WI38 (cell line): ENCODE measurements around the gene NMBR.
"Not testable (repeated sequence)": the region's sequence is repeated elsewhere in the genome, so short reads cannot be mapped to it uniquely, and the experiment has no call there.

Source experiments
- H3K4me3 ChIP-seq: 2 replicates; pipeline ENCODE4 v1.5.1; 2011; ENCODE audit warnings: low read depth, mild to moderate bottlenecking, control low read depth, low read length
- CTCF ChIP-seq: IDR thresholded peaks from 2 replicates; pipeline ENCODE4 v1.5.1; 2012; ENCODE audit warnings: low read depth, mild to moderate bottlenecking, control low read depth, low read length

Gene NMBR

DNA sequence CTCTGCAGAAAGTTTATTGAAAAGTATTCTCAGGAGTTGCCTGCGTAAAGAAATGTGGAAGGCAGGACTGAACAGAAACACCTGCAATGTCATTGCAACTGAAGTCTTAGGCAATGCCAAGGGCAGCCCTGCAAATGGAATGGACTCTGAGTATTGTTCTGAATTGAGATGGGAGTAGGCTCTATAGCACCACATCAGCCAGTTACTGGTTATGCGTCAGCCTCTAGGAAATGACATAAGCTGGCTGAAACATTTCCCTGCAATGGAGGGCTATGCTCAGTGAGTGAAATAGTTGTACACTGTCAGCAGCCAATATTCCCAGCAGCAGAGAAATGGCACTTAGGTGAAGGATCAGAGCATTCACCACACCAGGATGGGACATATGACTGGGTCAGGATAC is 28.0 kb downstream of the NMBR start:
- no peak overlapping the region for H3K4me3 ChIP-seq
- TF ChIP-seq CTCF, result no peak

DNA sequence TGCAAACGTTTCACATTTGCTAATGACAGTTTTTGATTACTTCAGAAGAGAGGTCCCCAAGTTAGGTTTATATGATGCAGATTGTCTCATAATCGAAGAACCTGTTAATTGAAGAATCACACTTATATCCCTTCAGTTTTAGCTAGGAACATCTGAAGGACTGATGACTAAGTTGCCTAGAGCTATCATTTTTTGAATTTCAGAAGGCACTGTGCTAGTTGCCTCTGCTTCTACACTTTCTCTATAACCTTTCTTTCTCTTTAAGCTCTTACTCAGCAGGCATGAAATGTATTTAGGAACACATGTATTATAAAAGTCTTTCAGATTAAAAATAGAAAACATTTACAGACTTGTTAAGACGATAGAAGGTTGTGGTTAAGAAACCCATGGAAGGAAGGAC is 28.6 kb downstream of the NMBR start:
- TF ChIP-seq CTCF, result no peak
- no peak overlapping the region for H3K4me3 ChIP-seq

GRCh38 chr6:142117366-142117765 is 29.6 kb downstream of the NMBR start:
- TF ChIP-seq CTCF, result no peak
- H3K4me3 ChIP-seq, result no peak overlapping the region

GRCh38 chr6:142112451-142113061 is 34.4 kb downstream of the NMBR start:
- peak; percentile 55 for TF ChIP-seq CTCF

DNA sequence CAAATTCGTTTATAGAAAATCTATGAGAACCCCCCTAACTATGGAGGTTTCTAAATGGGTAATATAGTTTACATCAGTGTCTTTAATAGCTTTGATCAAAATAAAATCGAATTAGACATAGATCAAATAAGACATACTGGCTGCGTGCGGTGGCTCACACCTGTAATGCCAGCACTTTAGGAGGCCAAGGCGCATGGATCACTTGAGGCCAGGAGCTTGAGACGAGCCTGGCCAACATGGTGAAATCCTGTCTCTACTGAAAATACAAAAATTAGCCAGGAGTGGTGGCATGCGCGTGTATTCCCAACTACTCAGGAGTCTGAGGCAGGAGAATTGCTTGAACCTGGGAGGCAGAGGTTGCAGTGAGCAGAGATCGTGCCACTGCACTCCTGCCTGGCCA is 36.1 kb downstream of the NMBR start:
- not testable (repeated sequence) for H3K4me3 ChIP-seq

More at GRCh38 chr6:142112451-142113061, 34.4 kb downstream of the NMBR start:
- H3K4me3 ChIP-seq, result no peak overlapping the region

DNA sequence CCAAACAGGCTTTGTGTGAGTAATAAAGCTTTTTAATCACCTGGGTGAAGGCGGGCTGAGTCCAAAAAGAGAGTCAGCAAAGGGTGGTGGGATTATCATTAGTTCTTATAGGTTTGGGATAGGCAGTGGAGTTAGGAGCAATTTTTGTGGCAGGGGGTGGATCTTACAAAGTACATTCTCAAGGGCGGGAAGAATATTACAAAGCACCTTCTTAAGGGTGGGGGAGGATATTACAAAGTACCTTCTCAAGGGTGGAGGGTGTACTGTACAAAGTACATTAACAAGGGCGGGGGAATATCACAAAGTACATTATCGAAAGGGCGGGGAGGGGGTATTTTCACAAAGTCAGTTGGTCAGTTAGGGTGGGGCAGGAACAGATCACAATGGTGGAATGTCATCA is 42.1 kb downstream of the NMBR start:
- H3K4me3 ChIP-seq, result not testable (repeated sequence)

DNA sequence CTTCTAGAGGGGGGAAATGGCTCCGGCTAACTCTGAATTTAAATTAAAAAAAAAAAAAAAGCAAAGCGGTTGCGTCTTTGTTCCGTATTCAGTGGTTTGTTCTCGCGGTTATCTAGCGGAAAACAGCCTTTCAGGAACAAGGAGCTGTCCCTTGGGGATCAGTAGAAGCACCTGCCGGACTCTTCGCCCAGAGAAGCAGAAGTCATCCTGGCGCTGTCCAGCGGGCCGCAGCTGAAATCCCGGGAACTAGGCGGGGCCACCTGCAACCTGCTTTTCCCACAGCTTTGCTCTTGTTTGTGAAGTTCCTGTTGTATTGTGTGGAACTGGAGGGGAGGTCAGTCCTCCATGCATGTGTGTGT is 58.1 kb downstream of the NMBR start:
- H3K4me3 ChIP-seq, result no peak overlapping the region

More for the DNA sequence above, 58.1 kb downstream of the NMBR start:
- TF ChIP-seq CTCF, result no peak
